Activated T-cell treated with anti-CD3 and anti-CD28 coated beads, Interleukin-2, amount 50 U/mL, for 1 hour (primary cell): Measurements from ENCODE around the gene KCNMA1.

Source experiments
- DNase-seq: peaks from one replicate; pipeline ENCODE4 v3.0.0-alpha.2; 2020

The KCNMA1 gene

GRCh38 chr10:77164616-77165311 lies 472.8 kb downstream of the KCNMA1 start:
- DNase-seq, result no peak

GRCh38 chr10:77163670-77164348 lies 473.8 kb downstream of the KCNMA1 start:
- no peak for DNase-seq

- DNase-seq, result no peak
Measured at GRCh38 chr10:77162697-77163096, 474.9 kb downstream of the KCNMA1 start.

GRCh38 chr10:77160679-77161078 lies 476.9 kb downstream of the KCNMA1 start:
- no peak for DNase-seq

- no peak for DNase-seq
Measured at GRCh38 chr10:77159538-77160110, 478.0 kb downstream of the KCNMA1 start.

GRCh38 chr10:77158666-77159065 lies 478.9 kb downstream of the KCNMA1 start:
- DNase-seq, result no peak

- DNase-seq, result no peak
Measured at GRCh38 chr10:77157248-77158019, 480.2 kb downstream of the KCNMA1 start.

GRCh38 chr10:77156406-77156879 lies 481.2 kb downstream of the KCNMA1 start:
- DNase-seq, result no peak

GRCh38 chr10:77152256-77152655 lies 485.4 kb downstream of the KCNMA1 start:
- DNase-seq, result no peak

- DNase-seq, result no peak
Measured at GRCh38 chr10:77151408-77151807, 486.2 kb downstream of the KCNMA1 start.

GRCh38 chr10:77149706-77150105 lies 487.9 kb downstream of the KCNMA1 start:
- DNase-seq, result no peak

- no peak for DNase-seq
Measured at GRCh38 chr10:77149001-77149400, 488.6 kb downstream of the KCNMA1 start.

GRCh38 chr10:77147871-77148270 lies 489.7 kb downstream of the KCNMA1 start:
- no peak for DNase-seq

GRCh38 chr10:77146712-77147336 lies 490.8 kb downstream of the KCNMA1 start:
- DNase-seq, result no peak

GRCh38 chr10:77144656-77145055 lies 493.0 kb downstream of the KCNMA1 start:
- no peak for DNase-seq

- DNase-seq, result no peak
Measured at GRCh38 chr10:77139252-77140160, 498.1 kb downstream of the KCNMA1 start.

GRCh38 chr10:77138541-77138940 lies 499.1 kb downstream of the KCNMA1 start:
- DNase-seq, result no peak

GRCh38 chr10:77135555-77135954 lies 502.1 kb downstream of the KCNMA1 start:
- DNase-seq, result no peak

GRCh38 chr10:77131214-77131613 lies 506.4 kb downstream of the KCNMA1 start:
- DNase-seq, result no peak

- no peak for DNase-seq
Measured at GRCh38 chr10:77127243-77127642, 510.4 kb downstream of the KCNMA1 start.

GRCh38 chr10:77125231-77125630 lies 512.4 kb downstream of the KCNMA1 start:
- no peak for DNase-seq

- no peak for DNase-seq
Measured at GRCh38 chr10:77123330-77123729, 514.3 kb downstream of the KCNMA1 start.
